Cardiac muscle cell (in vitro differentiated cells and primary cell): ENCODE measurements around the gene SIPA1L2. TPM values are rescaled to one million over a fixed set of nuclear protein-coding genes. Genes with fewer than 3 reads are reported as not detected.

ENCODE experiments used
- DNase-seq, 2 donors: peaks; one replicate each; pipeline versions ENCODE4 v3.0.0 to v3.0.0-alpha.2; 2010 to 2017; ENCODE audit warnings: low read depth in 1 of 2, low spot score in 1 of 2
- H3K27ac ChIP-seq: fragments of 200-600 bp; sonication (generic); 2 replicates; pipeline ENCODE4 v1.5.1; 2016
- H3K27me3 ChIP-seq: fragments of 200-600 bp; sonication (generic); 2 replicates; pipeline ENCODE4 v1.6.0; 2016; ENCODE audit warnings: control low read depth
- H3K36me3 ChIP-seq: fragments of 200-600 bp; sonication (generic); 2 replicates; pipeline ENCODE4 v1.5.1; 2016; ENCODE audit warnings: control low read depth
- H3K4me1 ChIP-seq: fragments of 200-600 bp; sonication (generic); 2 replicates; pipeline ENCODE4 v1.8.1; 2017; ENCODE audit warnings: low read depth, mild to moderate bottlenecking, mixed run types
- H3K4me3 ChIP-seq: fragments of 200-600 bp; sonication (generic); 2 replicates; pipeline ENCODE4 v1.5.1; 2016; ENCODE audit warnings: mild to moderate bottlenecking
- H3K9me3 ChIP-seq: fragments of 200-600 bp; sonication (generic); 2 replicates; pipeline ENCODE4 v1.5.1; 2017; ENCODE audit warnings: low read depth, mild to moderate bottlenecking, control low read depth
- polyA plus RNA-seq: library from polyadenylated mRNA; unstranded; fragments of >200 nt; fragmentation: Nextera tagmentation; extraction: Ambion mirVana; gene quantifications from 2 replicates; pipeline ENCODE4 v1.2.1, GENCODE V29; 2016
- total RNA-seq: library from RNA; depleted of rRNA; stranded (reverse); fragments of >200 nt; gene quantifications from 2 replicates; pipeline ENCODE4 v1.2.3, GENCODE V29; 2016
- TF ChIP-seq, protein P1 (sequence below): IDR thresholded peaks from 2 replicates; pipeline ENCODE4 v1.5.1; 2012; ENCODE audit warnings: low read depth, mild to moderate bottlenecking, low read length

Gene SIPA1L2
- total and polyA plus RNA-seq, 2 experiments from 2014 or later = 57.1 to 143 TPM

DNA sequence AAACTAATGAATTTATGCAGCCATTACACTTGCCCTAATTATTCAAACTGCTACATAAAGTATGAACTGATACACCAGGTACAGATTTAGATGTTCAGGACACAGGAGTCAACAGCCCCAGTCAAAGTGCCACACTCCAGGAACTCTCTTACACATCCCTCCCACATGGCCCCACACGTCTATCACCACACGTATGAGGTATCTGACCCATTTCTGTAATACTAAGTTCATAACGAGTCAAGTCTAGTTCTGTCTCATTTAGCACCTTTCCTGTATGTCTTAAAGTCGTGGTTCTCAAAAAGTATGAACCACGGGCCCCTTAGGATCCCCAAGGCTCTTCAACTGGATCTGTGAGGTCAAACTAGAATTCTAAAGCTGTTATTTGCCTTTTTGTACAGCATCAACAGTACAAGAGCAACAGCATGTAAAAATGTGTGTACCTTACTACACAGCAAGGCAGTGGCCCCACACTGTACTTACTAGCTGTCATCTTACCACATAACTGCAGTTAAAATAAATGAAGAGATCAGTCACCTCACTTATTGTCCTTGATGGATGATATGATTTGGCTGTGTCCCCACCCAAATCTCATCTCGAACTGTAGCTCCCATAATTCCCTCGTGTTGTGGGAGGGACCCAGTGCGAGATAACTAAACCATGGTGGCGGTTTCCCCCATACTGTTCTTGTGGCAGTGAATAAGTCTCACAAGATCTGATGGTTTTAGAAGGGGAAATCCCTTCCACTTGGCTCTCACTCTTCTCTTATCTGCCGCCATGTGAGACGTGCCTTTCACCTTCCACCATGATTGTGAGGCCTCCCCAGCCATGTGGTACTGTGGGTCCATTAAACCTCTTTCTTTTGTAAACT is 42.6 kb downstream of the SIPA1L2 start:
- DNase-seq = no peak
- TF ChIP-seq, protein P1, sequence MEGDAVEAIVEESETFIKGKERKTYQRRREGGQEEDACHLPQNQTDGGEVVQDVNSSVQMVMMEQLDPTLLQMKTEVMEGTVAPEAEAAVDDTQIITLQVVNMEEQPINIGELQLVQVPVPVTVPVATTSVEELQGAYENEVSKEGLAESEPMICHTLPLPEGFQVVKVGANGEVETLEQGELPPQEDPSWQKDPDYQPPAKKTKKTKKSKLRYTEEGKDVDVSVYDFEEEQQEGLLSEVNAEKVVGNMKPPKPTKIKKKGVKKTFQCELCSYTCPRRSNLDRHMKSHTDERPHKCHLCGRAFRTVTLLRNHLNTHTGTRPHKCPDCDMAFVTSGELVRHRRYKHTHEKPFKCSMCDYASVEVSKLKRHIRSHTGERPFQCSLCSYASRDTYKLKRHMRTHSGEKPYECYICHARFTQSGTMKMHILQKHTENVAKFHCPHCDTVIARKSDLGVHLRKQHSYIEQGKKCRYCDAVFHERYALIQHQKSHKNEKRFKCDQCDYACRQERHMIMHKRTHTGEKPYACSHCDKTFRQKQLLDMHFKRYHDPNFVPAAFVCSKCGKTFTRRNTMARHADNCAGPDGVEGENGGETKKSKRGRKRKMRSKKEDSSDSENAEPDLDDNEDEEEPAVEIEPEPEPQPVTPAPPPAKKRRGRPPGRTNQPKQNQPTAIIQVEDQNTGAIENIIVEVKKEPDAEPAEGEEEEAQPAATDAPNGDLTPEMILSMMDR = no peak
- Histone ChIP-seq H3K9me3 (no peaks in the 10 kb centered on the region), H3K4me3 (no peak overlapping the region), H3K36me3 (no peaks in the 10 kb centered on the region), H3K27ac (no peak overlapping the region), H3K4me1 (peaks cover 38% of the 10 kb centered on the region), H3K27me3 (no peaks in the 10 kb centered on the region)

DNA sequence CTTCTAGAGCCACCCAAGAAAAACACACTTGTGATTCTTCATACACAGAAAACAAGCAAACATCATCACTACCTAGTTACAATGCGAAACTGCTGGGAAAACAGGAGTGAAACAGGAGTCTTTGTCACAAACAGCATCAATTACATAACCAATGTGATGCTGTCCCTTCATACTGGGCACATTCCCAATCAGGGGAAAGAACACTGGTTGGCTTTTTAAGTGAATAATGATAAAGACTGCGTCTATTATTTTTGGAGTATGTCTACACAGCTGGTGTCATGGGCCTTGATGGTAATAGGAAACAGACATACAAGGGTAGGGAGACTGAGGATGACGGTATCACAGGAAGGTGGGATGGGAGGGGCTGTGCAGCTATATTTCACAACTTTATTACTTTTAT is 43.3 kb downstream of the SIPA1L2 start:
- TF ChIP-seq, protein P1 = no peak
- H3K27ac ChIP-seq = no peak overlapping the region
- no peaks in the 10 kb centered on the region for H3K9me3 ChIP-seq
- DNase-seq = no peak
- H3K27me3 ChIP-seq = no peaks in the 10 kb centered on the region
- no peak overlapping the region for H3K4me3 ChIP-seq
- H3K36me3 ChIP-seq = no peaks in the 10 kb centered on the region
- peaks cover 33% of the 10 kb centered on the region for H3K4me1 ChIP-seq

DNA sequence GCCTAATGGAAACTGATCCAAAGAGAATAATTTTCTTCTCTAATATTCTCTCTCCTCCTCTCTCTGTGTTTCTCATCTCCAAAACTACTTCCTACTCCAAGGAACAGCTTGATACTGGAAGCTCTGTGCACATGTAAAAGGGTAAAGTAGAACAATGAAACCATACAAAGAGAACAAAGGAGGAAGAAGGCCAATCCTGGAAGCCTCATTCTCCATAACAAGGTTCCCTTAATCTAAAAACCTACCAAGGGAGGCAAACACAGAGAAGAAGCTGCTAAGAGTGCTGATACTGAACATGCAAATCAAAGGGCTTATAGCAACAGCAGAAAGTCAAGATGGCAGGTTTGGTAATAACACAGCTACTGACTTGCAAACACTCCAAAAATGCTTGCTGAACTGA is 44.4 kb downstream of the SIPA1L2 start:
- no peak for DNase-seq
- H3K27ac ChIP-seq = no peak overlapping the region
- peaks cover 29% of the 10 kb centered on the region for H3K4me1 ChIP-seq
- no peaks in the 10 kb centered on the region for H3K27me3 ChIP-seq
- H3K36me3 ChIP-seq = no peaks in the 10 kb centered on the region
- TF ChIP-seq, protein P1 = no peak
- no peak overlapping the region for H3K4me3 ChIP-seq
- no peaks in the 10 kb centered on the region for H3K9me3 ChIP-seq

DNA sequence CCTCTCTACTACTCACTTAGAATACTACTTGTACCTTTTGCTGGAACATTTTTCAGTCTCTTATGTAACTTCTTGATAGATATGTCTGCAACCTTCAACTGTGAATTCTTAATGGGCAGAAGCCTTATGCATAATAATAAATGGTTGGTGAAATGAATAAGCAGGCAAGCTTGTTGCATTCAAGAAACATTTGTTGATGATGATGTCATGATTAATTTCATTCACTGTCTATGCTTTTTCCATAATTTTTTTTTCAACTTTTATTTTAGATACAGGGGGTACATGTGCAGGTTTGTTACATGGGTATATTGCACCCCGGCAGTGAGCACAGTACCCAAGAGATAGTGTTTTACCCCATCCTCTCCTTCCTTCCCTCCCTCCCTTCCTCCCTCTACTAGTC is 48.0 kb downstream of the SIPA1L2 start:
- H3K9me3 ChIP-seq = no peaks in the 10 kb centered on the region
- no peaks in the 10 kb centered on the region for H3K27me3 ChIP-seq
- H3K4me1 ChIP-seq = peaks cover 16% of the 10 kb centered on the region
- no peak overlapping the region for H3K27ac ChIP-seq
- TF ChIP-seq, protein P1 = no peak
- DNase-seq = no peak
- no peaks in the 10 kb centered on the region for H3K36me3 ChIP-seq
- no peak overlapping the region for H3K4me3 ChIP-seq

Other genes with a start within 250 kb of the SIPA1L2 start
- gene MAP10, start 175.3 kb upstream of the SIPA1L2 start, total RNA-seq = 9.8 and 14.7 TPM in 2 replicates
- 5.8 and 9.4 TPM in 2 replicates for gene MAP10, start 175.3 kb upstream of the SIPA1L2 start, polyA plus RNA-seq